ENCODE results near the gene KPNA6. TPM values are rescaled to one million over a fixed set of nuclear protein-coding genes. Genes with fewer than 3 reads are reported as not detected.

The KPNA6 gene
- total and polyA plus RNA-seq, 2 donors (not counting 3 experiments of a cell fraction or from before 2014, with no cell fraction given) = 22.1 to 85.6 TPM

GRCh38 chr1:32094746-32095521 lies 12.9 kb upstream of the KPNA6 start:
- TF ChIP-seq EZH2 (IDR thresholded peaks at IDR 0.05; ENCODE audit: borderline replicate concordance, low read depth, low read length, severe bottlenecking) (no peak), POLR2A (IDR thresholded peaks at IDR 0.05; ENCODE audit: low read depth, low read length) (no peak), CTCF (IDR thresholded peaks at IDR 0.05; ENCODE audit: extremely low read depth in 1 of 2, insufficient read depth in 1 of 2, low read depth in 1 of 2, low read length in 2 of 2) (no peak), POLR2AphosphoS5 (IDR thresholded peaks at IDR 0.05; ENCODE audit: insufficient read depth, low read depth, low read length) (no peak), MAX (IDR thresholded peaks at IDR 0.05; ENCODE audit: insufficient read depth, insufficient read length) (no peak), FOS (IDR thresholded peaks at IDR 0.05; ENCODE audit: borderline replicate concordance, insufficient read depth, low read length) (no peak), JUN (IDR thresholded peaks at IDR 0.05; ENCODE audit: borderline replicate concordance, insufficient read depth, insufficient read length, low read depth) (no peak), MYC (IDR thresholded peaks at IDR 0.05; ENCODE audit: low read depth, low read length) (no peak), GATA2 (IDR thresholded peaks at IDR 0.05; ENCODE audit: insufficient read depth, insufficient read length, low read depth, low read length) (no peak)
- no peaks in the 10 kb centered on the region for H4K20me1 ChIP-seq (replicated peaks; ENCODE audit: control insufficient read depth, extremely low read depth, insufficient read depth, low read length)
- no peak overlapping the region for H3K27ac ChIP-seq (ENCODE audit: insufficient read depth, low read depth, low read length)
- DNase-seq (ENCODE audit: low read depth, low spot score) (no peak), FAIRE-seq (no peak)
- no peak overlapping the region for H2AFZ ChIP-seq (ENCODE audit: low read depth, low read length)
- no peaks in the 10 kb centered on the region for H3K9me1 ChIP-seq (replicated peaks; ENCODE audit: control insufficient read depth, extremely low read depth, insufficient read depth, low read length)
- BruUV-seq (replicated peaks) = no TSS peak
- no peak overlapping the region for H3K4me2 ChIP-seq (ENCODE audit: insufficient read depth, low read length)
- POLR2A ChIA-PET = no interaction called here
- dilution Hi-C loops (cut with MboI; ENCODE audit: extremely low pct_ligation_motif_present, low sequenced_read_pairs) (no loop called here), intact Hi-C loops (cut with micrococcal nuclease) (no loop called here)
- CTCF ChIA-PET = interaction anchor here (1.1 kb wide), 1 partner anchor 14 kb away, joined by 3 read pairs; no protein-coding TSS in a partner anchor
- no peaks in the 10 kb centered on the region for H3K9me3 ChIP-seq (replicated peaks; ENCODE audit: control insufficient read depth, insufficient read depth, low read length)
- peaks cover 18 to 34% of the 10 kb centered on the region in 2 experiments for H3K36me3 ChIP-seq (ENCODE audit: control insufficient read depth in 2 of 2, extremely low read depth in 1 of 2, insufficient read depth in 2 of 2, low read length in 2 of 2)
- no peaks in the 10 kb centered on the region for H3K27me3 ChIP-seq (ENCODE audit: control insufficient read depth in 2 of 2, insufficient read depth in 2 of 2, low read length in 2 of 2)
- H3K9ac ChIP-seq (replicated peaks; ENCODE audit: extremely low read depth, insufficient read depth, low read length) = no peak overlapping the region
- H3K4me3 ChIP-seq (replicated peaks in 1 of 3; ENCODE audit: insufficient read depth in 1 of 3, low read depth in 1 of 3, low read length in 3 of 3) = no peak overlapping the region
- no peaks in the 10 kb centered on the region for H3K4me1 ChIP-seq (ENCODE audit: control insufficient read depth, extremely low read depth, insufficient read depth, low read length)
- no peaks in the 10 kb centered on the region for H3K79me2 ChIP-seq (ENCODE audit: control insufficient read depth, insufficient read depth, low read length)

Data from endothelial cell of umbilical vein (primary cell).